T follicular helper cell (primary cell): Measurements from ENCODE around the gene LILRB3.
A peak's percentile ranks its signal among the peaks of the same experiment; 100 is the strongest.
"Not testable (repeated sequence)": the region's sequence is repeated elsewhere in the genome, so short reads cannot be mapped to it uniquely, and the experiment has no call there.

Experiments used
- DNase-seq: peaks from one replicate; pipeline ENCODE4 v3.0.0-alpha.2; 2020; ENCODE audit warnings: low read depth

Gene LILRB3

GRCh38 chr19:54189735-54190502, 32.9 kb downstream of the LILRB3 start:
- peak; percentile 100 for DNase-seq

GRCh38 chr19:54189145-54189734, 33.6 kb downstream of the LILRB3 start, which contains the start of gene MBOAT7:
Gene MBOAT7, minus strand, starts transcription at chr19:54189580. Its CDS starts 1,072 bp downstream, at chr19:54188508.
- peak; percentile 32 for DNase-seq

GRCh38 chr19:54188215-54188871, 34.5 kb downstream of the LILRB3 start:
- peak; percentile 44 for DNase-seq

- no peak for DNase-seq
Measured at GRCh38 chr19:54186934-54187381, 35.8 kb downstream of the LILRB3 start.

- no peak for DNase-seq
Measured at GRCh38 chr19:54186351-54186750, 36.5 kb downstream of the LILRB3 start.

GRCh38 chr19:54183431-54183830, 39.4 kb downstream of the LILRB3 start:
- no peak for DNase-seq

- not testable (repeated sequence) for DNase-seq
Measured at GRCh38 chr19:54181894-54182293, 40.9 kb downstream of the LILRB3 start.

- DNase-seq: no peak
Measured at GRCh38 chr19:54180691-54181091, 42.1 kb downstream of the LILRB3 start.

GRCh38 chr19:54179921-54180461, 42.8 kb downstream of the LILRB3 start:
- DNase-seq: no peak

- no peak for DNase-seq
Measured at GRCh38 chr19:54179262-54179852, 43.5 kb downstream of the LILRB3 start.

GRCh38 chr19:54178581-54179261, 44.1 kb downstream of the LILRB3 start:
- DNase-seq: no peak

- DNase-seq: no peak
Measured at GRCh38 chr19:54173951-54174834, 48.6 kb downstream of the LILRB3 start.

- no peak for DNase-seq
Measured at GRCh38 chr19:54173359-54173699, 49.5 kb downstream of the LILRB3 start.

- DNase-seq: no peak
Measured at GRCh38 chr19:54172471-54173358, 50.1 kb downstream of the LILRB3 start, which contains the start of gene TMC4. Gene TMC4, minus strand, starts transcription at chr19:54173160. Its CDS starts 43 bp downstream, at chr19:54173117.

- DNase-seq: not testable (repeated sequence)
Measured at GRCh38 chr19:54171736-54172431, 50.9 kb downstream of the LILRB3 start.

GRCh38 chr19:54169149-54169740, 53.6 kb downstream of the LILRB3 start:
- no peak for DNase-seq

- DNase-seq: peak; percentile 82
Measured at GRCh38 chr19:54168174-54168917, 54.5 kb downstream of the LILRB3 start.
